22Rv1 (cell line): ENCODE results near the gene FZD8.

Source experiments
- CTCF ChIP-seq: fragments of 450-650 bp; IDR thresholded peaks from 2 replicates; pipeline ENCODE4 v1.5.1; 2017; ENCODE audit warnings: mild to moderate bottlenecking
- ZFX ChIP-seq: fragments of 450-650 bp; IDR thresholded peaks from 2 replicates; pipeline ENCODE4 v1.6.1; 2017; ENCODE audit warnings: antibody characterized with exemption, borderline replicate concordance

- TF ChIP-seq CTCF (no peak), ZFX (no peak)
Measured at GRCh38 chr10:35588836-35589235, 53.3 kb downstream of the FZD8 start.
